Glomerular visceral epithelial cell (primary cell): Measurements from ENCODE around the gene HDAC7.

Experiments used
- DNase-seq: peaks from one replicate; pipeline ENCODE4 v3.0.0-alpha.2; 2016; ENCODE audit errors: extremely low spot score

The HDAC7 gene

GRCh38 chr12:47795121-47795813 is 24.4 kb downstream of the HDAC7 start:
- no peak for DNase-seq

GRCh38 chr12:47794679-47795078 is 25.0 kb downstream of the HDAC7 start:
- DNase-seq = no peak

GRCh38 chr12:47793015-47793681 is 26.6 kb downstream of the HDAC7 start:
- no peak for DNase-seq

- no peak for DNase-seq
Measured at GRCh38 chr12:47791874-47792273, 27.8 kb downstream of the HDAC7 start.

- DNase-seq = no peak
Measured at GRCh38 chr12:47791351-47791746, 28.4 kb downstream of the HDAC7 start.

GRCh38 chr12:47790676-47791350 is 28.9 kb downstream of the HDAC7 start:
- no peak for DNase-seq

- DNase-seq = no peak
Measured at GRCh38 chr12:47789712-47790489, 29.8 kb downstream of the HDAC7 start.

- DNase-seq = no peak
Measured at GRCh38 chr12:47789141-47789540, 30.6 kb downstream of the HDAC7 start.

GRCh38 chr12:47787596-47788319 is 31.9 kb downstream of the HDAC7 start:
- no peak for DNase-seq

- no peak for DNase-seq
Measured at GRCh38 chr12:47786662-47787280, 32.9 kb downstream of the HDAC7 start.

- DNase-seq = no peak
Measured at GRCh38 chr12:47785887-47786661, 33.6 kb downstream of the HDAC7 start.

GRCh38 chr12:47785036-47785886 is 34.4 kb downstream of the HDAC7 start:
- DNase-seq = no peak

GRCh38 chr12:47783821-47784819 is 35.6 kb downstream of the HDAC7 start:
- DNase-seq = no peak

- DNase-seq = no peak
Measured at GRCh38 chr12:47783024-47783755, 36.5 kb downstream of the HDAC7 start.

- no peak for DNase-seq
Measured at GRCh38 chr12:47782372-47782770, 37.3 kb downstream of the HDAC7 start.

- no peak for DNase-seq
Measured at GRCh38 chr12:47781479-47782371, 38.0 kb downstream of the HDAC7 start.
